GM23338 (cell line): ENCODE results near the gene ARHGAP42. TPM values are rescaled to one million over a fixed set of nuclear protein-coding genes. Genes with fewer than 3 reads are reported as not detected.

Experiments used
- ATAC-seq: fragments of 200-7000 bp; cut with Tn5 transposase; 3 replicates; pipeline ENCODE4 v1.9.1; 2020
- DNase-seq: peaks from one replicate; pipeline ENCODE4 v3.0.0-alpha.2; 2015; ENCODE audit warnings: low spot score
- H2AFZ ChIP-seq: fragments of 200-600 bp; sonication (generic); 2 replicates; pipeline ENCODE4 v1.8.0; 2016; ENCODE audit warnings: antibody characterized with exemption, mild to moderate bottlenecking, moderate library complexity
- H3F3A ChIP-seq: fragments of 200-600 bp; sonication (generic); replicated peaks from 2 replicates; pipeline ENCODE4 v1.8.0; 2017; ENCODE audit warnings: antibody characterized with exemption, mixed run types, low read depth
- H3K27ac ChIP-seq: fragments of 200-600 bp; sonication (generic); 2 replicates; pipeline ENCODE4 v1.6.1; 2016; ENCODE audit warnings: low read depth
- H3K27me3 ChIP-seq: fragments of 200-600 bp; sonication (generic); 2 replicates; pipeline ENCODE4 v1.8.0; 2016; ENCODE audit warnings: mild to moderate bottlenecking, mixed run types, moderate library complexity; ENCODE audit not compliant: insufficient read depth
- H3K36me3 ChIP-seq: fragments of 200-600 bp; sonication (generic); 2 replicates; pipeline ENCODE4 v1.8.0; 2016; ENCODE audit warnings: mild to moderate bottlenecking; ENCODE audit not compliant: insufficient read depth
- H3K4me1 ChIP-seq: fragments of 200-600 bp; sonication (generic); 2 replicates; pipeline ENCODE4 v1.8.0; 2016; ENCODE audit warnings: mild to moderate bottlenecking, moderate library complexity; ENCODE audit not compliant: insufficient read depth
- H3K4me2 ChIP-seq: fragments of 200-600 bp; sonication (generic); 2 replicates; pipeline ENCODE4 v1.7.1; 2017; ENCODE audit warnings: mixed run types
- H3K4me3 ChIP-seq: fragments of 200-600 bp; sonication (generic); 2 replicates; pipeline ENCODE4 v1.6.1; 2016; ENCODE audit warnings: mixed run types
- H3K79me2 ChIP-seq: fragments of 200-600 bp; sonication (generic); replicated peaks from 2 replicates; pipeline ENCODE4 v1.8.0; 2017; ENCODE audit warnings: mild to moderate bottlenecking; ENCODE audit not compliant: insufficient read depth
- H3K9me2 ChIP-seq: fragments of 200-600 bp; sonication (generic); 2 replicates; pipeline ENCODE4 v1.8.0; 2017; ENCODE audit not compliant: insufficient read depth
- H4K20me1 ChIP-seq: fragments of 200-600 bp; sonication (generic); replicated peaks from 2 replicates; pipeline ENCODE4 v1.8.0; 2017; ENCODE audit warnings: mild to moderate bottlenecking; ENCODE audit not compliant: insufficient read depth
- H3K27ac Mint-ChIP-seq: 2 replicates; pipeline ENCODE4 v1.8.0; 2020; ENCODE audit warnings: inconsistent platforms, mild to moderate bottlenecking, moderate library complexity, mixed read lengths
- H3K27me3 Mint-ChIP-seq: 3 replicates; pipeline ENCODE4 v1.8.0; 2022; ENCODE audit warnings: low read depth, mild to moderate bottlenecking, moderate library complexity, mixed read lengths, inconsistent platforms; ENCODE audit not compliant: insufficient read depth, poor library complexity
- H3K36me3 Mint-ChIP-seq: 3 replicates; pipeline ENCODE4 v1.8.0; 2021; ENCODE audit warnings: low read depth, mild to moderate bottlenecking, inconsistent platforms, moderate library complexity, mixed read lengths
- H3K4me1 Mint-ChIP-seq: 3 replicates; pipeline ENCODE4 v1.8.0; 2020; ENCODE audit warnings: mild to moderate bottlenecking, inconsistent platforms, mixed read lengths
- H3K4me3 Mint-ChIP-seq: 3 replicates; pipeline ENCODE4 v1.8.0; 2021; ENCODE audit warnings: moderate library complexity, mild to moderate bottlenecking, inconsistent platforms, mixed read lengths
- H3K9me3 Mint-ChIP-seq: 3 replicates; pipeline ENCODE4 v1.8.0; 2020; ENCODE audit warnings: moderate library complexity, mild to moderate bottlenecking, inconsistent platforms, mixed read lengths
- CREB1 ChIP-seq: fragments of 250-450 bp; sonication (Bioruptor Pico); IDR thresholded peaks from 2 replicates; pipeline ENCODE4 v1.5.0; 2020; ENCODE audit warnings: low read depth, mild to moderate bottlenecking, moderate library complexity
- EZH2 ChIP-seq: fragments of 200-600 bp; sonication (generic); IDR thresholded peaks from one replicate; pipeline ENCODE4 v1.8.0; 2017; ENCODE audit warnings: antibody characterized with exemption, mild to moderate bottlenecking, low read depth; ENCODE audit not compliant: unreplicated experiment
- EZH2phosphoT487 ChIP-seq: fragments of 200-600 bp; sonication (generic); IDR thresholded peaks from one replicate; pipeline ENCODE4 v1.8.1; 2018; ENCODE audit warnings: antibody characterized with exemption; ENCODE audit not compliant: unreplicated experiment
- JUNB ChIP-seq: IDR thresholded peaks from one replicate; pipeline ENCODE4 v1.6.1; 2016; ENCODE audit warnings: antibody characterized with exemption; ENCODE audit not compliant: unreplicated experiment
- NANOG ChIP-seq: IDR thresholded peaks from 2 replicates; pipeline ENCODE4 v1.6.1; 2016; ENCODE audit warnings: antibody characterized with exemption, borderline replicate concordance
- POLR2AphosphoS5 ChIP-seq: IDR thresholded peaks from 2 replicates; pipeline ENCODE4 v1.6.1; 2016; ENCODE audit warnings: antibody characterized with exemption, low read depth
- STAT1 ChIP-seq: IDR thresholded peaks from one replicate; pipeline ENCODE4 v1.6.1; 2016; ENCODE audit warnings: antibody characterized with exemption; ENCODE audit not compliant: unreplicated experiment
- ZNF114 ChIP-seq: fragments of 250-450 bp; sonication (Bioruptor Pico); IDR thresholded peaks from 2 replicates; pipeline ENCODE4 v1.5.0; 2020; ENCODE audit warnings: mild to moderate bottlenecking, moderate library complexity
- ZNF331 ChIP-seq: fragments of 250-450 bp; sonication (Bioruptor Pico); IDR thresholded peaks from 2 replicates; pipeline ENCODE4 v1.5.0; 2020; ENCODE audit warnings: low read depth, mild to moderate bottlenecking, moderate library complexity
- polyA plus RNA-seq: library from polyadenylated mRNA; unstranded; fragments of >200 nt; fragmentation: Nextera tagmentation; extraction: Ambion mirVana; gene quantifications from 2 replicates; pipeline ENCODE4 v1.2.1, GENCODE V29; 2016
- total RNA-seq: library from RNA; depleted of rRNA; stranded (reverse); fragments of >200 nt; shearing (Covaris generic); gene quantifications from 2 replicates; pipeline ENCODE4 v1.2.3, GENCODE V29; 2014
- TF ChIP-seq, protein P1 (sequence below): IDR thresholded peaks from 2 replicates; pipeline ENCODE4 v1.6.1; 2016; ENCODE audit warnings: antibody characterized with exemption
- TF ChIP-seq, protein P2 (sequence below): IDR thresholded peaks from one replicate; pipeline ENCODE4 v1.6.1; 2018; ENCODE audit warnings: antibody characterized with exemption; ENCODE audit not compliant: unreplicated experiment
- TF ChIP-seq, protein P3 (sequence below): fragments of 250-450 bp; sonication (Bioruptor Pico); IDR thresholded peaks from 2 replicates; pipeline ENCODE4 v1.5.0; 2020; ENCODE audit warnings: mild to moderate bottlenecking, moderate library complexity
- TF ChIP-seq, protein P4 (sequence below), 2 experiments: fragments of 200-600 bp in 1 of 2; sonication (generic) in 1 of 2; conservative IDR thresholded peaks; 2 replicates each; pipeline versions ENCODE4 v1.5.1 to v1.6.1; 2016 to 2017; ENCODE audit warnings: antibody characterized with exemption in 2 of 2, low read depth in 2 of 2, mild to moderate bottlenecking in 2 of 2, moderate library complexity in 1 of 2

The ARHGAP42 gene
- total and polyA plus RNA-seq, 2 experiments from 2014 or later = 23.7 to 35.7 TPM

DNA sequence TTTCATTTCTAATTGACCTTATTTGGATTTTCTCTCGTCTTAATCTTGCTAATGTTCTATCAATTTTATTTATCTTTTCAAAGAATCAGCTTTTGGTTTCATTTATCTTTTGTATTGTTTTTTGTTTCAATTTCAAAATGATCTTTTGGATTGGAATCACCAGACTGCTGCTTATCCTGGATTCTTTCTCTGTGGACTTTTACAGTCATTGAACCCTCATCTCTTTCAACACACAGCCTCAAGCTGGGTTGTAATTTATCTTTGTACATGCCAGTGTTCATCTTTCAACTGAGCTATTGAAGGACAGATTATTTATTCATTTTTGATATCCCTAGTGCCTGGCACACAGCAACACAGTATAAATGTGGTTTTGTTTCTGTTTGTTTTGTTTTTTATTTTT is 195.9 kb downstream of the ARHGAP42 start:
- H3K4me3 ChIP-seq = no peak overlapping the region
- ATAC-seq = no peak
- no peaks in the 10 kb centered on the region for H3F3A ChIP-seq
- H2AFZ ChIP-seq = no peak overlapping the region
- H3K36me3 ChIP-seq = no peaks in the 10 kb centered on the region
- no peaks in the 10 kb centered on the region for H3K27me3 ChIP-seq
- Mint-ChIP-seq H3K9me3 (peaks cover 14% of the 10 kb centered on the region), H3K27me3 (no peaks in the 10 kb centered on the region), H3K27ac (no peak overlapping the region), H3K36me3 (peaks cover 12% of the 10 kb centered on the region), H3K4me1 (no peaks in the 10 kb centered on the region; the same call in 2 of the 3 replicates), H3K4me3 (no peak overlapping the region)
- no peak overlapping the region for H3K4me2 ChIP-seq
- H4K20me1 ChIP-seq = no peaks in the 10 kb centered on the region; the same call in 1 of the 2 replicates
- peaks cover 6% of the 10 kb centered on the region; the same call in 1 of the 2 replicates for H3K79me2 ChIP-seq
- no peaks in the 10 kb centered on the region for H3K4me1 ChIP-seq
- DNase-seq = no peak
- H3K27ac ChIP-seq = no peak overlapping the region
- TF ChIP-seq, protein P1, sequence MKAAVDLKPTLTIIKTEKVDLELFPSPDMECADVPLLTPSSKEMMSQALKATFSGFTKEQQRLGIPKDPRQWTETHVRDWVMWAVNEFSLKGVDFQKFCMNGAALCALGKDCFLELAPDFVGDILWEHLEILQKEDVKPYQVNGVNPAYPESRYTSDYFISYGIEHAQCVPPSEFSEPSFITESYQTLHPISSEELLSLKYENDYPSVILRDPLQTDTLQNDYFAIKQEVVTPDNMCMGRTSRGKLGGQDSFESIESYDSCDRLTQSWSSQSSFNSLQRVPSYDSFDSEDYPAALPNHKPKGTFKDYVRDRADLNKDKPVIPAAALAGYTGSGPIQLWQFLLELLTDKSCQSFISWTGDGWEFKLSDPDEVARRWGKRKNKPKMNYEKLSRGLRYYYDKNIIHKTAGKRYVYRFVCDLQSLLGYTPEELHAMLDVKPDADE = no peak
- TF ChIP-seq POLR2AphosphoS5 = no peak
- TF ChIP-seq, protein P2, sequence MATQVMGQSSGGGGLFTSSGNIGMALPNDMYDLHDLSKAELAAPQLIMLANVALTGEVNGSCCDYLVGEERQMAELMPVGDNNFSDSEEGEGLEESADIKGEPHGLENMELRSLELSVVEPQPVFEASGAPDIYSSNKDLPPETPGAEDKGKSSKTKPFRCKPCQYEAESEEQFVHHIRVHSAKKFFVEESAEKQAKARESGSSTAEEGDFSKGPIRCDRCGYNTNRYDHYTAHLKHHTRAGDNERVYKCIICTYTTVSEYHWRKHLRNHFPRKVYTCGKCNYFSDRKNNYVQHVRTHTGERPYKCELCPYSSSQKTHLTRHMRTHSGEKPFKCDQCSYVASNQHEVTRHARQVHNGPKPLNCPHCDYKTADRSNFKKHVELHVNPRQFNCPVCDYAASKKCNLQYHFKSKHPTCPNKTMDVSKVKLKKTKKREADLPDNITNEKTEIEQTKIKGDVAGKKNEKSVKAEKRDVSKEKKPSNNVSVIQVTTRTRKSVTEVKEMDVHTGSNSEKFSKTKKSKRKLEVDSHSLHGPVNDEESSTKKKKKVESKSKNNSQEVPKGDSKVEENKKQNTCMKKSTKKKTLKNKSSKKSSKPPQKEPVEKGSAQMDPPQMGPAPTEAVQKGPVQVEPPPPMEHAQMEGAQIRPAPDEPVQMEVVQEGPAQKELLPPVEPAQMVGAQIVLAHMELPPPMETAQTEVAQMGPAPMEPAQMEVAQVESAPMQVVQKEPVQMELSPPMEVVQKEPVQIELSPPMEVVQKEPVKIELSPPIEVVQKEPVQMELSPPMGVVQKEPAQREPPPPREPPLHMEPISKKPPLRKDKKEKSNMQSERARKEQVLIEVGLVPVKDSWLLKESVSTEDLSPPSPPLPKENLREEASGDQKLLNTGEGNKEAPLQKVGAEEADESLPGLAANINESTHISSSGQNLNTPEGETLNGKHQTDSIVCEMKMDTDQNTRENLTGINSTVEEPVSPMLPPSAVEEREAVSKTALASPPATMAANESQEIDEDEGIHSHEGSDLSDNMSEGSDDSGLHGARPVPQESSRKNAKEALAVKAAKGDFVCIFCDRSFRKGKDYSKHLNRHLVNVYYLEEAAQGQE = no peak
- TF ChIP-seq ZNF331 = no peak
- TF ChIP-seq EZH2 = no peak
- TF ChIP-seq ZNF114 = no peak
- TF ChIP-seq, protein P3, sequence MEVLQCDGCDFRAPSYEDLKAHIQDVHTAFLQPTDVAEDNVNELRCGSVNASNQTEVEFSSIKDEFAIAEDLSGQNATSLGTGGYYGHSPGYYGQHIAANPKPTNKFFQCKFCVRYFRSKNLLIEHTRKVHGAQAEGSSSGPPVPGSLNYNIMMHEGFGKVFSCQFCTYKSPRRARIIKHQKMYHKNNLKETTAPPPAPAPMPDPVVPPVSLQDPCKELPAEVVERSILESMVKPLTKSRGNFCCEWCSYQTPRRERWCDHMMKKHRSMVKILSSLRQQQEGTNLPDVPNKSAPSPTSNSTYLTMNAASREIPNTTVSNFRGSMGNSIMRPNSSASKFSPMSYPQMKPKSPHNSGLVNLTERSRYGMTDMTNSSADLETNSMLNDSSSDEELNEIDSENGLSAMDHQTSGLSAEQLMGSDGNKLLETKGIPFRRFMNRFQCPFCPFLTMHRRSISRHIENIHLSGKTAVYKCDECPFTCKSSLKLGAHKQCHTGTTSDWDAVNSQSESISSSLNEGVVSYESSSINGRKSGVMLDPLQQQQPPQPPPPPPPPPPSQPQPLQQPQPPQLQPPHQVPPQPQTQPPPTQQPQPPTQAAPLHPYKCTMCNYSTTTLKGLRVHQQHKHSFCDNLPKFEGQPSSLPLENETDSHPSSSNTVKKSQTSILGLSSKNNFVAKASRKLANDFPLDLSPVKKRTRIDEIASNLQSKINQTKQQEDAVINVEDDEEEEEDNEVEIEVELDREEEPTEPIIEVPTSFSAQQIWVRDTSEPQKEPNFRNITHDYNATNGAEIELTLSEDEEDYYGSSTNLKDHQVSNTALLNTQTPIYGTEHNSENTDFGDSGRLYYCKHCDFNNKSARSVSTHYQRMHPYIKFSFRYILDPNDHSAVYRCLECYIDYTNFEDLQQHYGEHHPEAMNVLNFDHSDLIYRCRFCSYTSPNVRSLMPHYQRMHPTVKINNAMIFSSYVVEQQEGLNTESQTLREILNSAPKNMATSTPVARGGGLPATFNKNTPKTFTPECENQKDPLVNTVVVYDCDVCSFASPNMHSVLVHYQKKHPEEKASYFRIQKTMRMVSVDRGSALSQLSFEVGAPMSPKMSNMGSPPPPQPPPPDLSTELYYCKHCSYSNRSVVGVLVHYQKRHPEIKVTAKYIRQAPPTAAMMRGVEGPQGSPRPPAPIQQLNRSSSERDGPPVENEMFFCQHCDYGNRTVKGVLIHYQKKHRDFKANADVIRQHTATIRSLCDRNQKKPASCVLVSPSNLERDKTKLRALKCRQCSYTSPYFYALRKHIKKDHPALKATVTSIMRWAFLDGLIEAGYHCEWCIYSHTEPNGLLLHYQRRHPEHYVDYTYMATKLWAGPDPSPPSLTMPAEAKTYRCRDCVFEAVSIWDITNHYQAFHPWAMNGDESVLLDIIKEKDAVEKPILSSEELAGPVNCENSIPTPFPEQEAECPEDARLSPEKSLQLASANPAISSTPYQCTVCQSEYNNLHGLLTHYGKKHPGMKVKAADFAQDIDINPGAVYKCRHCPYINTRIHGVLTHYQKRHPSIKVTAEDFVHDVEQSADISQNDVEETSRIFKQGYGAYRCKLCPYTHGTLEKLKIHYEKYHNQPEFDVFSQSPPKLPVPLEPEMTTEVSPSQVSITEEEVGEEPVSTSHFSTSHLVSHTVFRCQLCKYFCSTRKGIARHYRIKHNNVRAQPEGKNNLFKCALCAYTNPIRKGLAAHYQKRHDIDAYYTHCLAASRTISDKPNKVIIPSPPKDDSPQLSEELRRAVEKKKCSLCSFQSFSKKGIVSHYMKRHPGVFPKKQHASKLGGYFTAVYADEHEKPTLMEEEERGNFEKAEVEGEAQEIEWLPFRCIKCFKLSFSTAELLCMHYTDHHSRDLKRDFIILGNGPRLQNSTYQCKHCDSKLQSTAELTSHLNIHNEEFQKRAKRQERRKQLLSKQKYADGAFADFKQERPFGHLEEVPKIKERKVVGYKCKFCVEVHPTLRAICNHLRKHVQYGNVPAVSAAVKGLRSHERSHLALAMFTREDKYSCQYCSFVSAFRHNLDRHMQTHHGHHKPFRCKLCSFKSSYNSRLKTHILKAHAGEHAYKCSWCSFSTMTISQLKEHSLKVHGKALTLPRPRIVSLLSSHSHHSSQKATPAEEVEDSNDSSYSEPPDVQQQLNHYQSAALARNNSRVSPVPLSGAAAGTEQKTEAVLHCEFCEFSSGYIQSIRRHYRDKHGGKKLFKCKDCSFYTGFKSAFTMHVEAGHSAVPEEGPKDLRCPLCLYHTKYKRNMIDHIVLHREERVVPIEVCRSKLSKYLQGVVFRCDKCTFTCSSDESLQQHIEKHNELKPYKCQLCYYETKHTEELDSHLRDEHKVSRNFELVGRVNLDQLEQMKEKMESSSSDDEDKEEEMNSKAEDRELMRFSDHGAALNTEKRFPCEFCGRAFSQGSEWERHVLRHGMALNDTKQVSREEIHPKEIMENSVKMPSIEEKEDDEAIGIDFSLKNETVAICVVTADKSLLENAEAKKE = no peak
- no peak for TF ChIP-seq NANOG
- TF ChIP-seq EZH2phosphoT487 = no peak
- no peak for TF ChIP-seq CREB1 (CRISPR knock-in tag)
- no peak for TF ChIP-seq JUNB
- no peak for TF ChIP-seq STAT1
- TF ChIP-seq, protein P4, sequence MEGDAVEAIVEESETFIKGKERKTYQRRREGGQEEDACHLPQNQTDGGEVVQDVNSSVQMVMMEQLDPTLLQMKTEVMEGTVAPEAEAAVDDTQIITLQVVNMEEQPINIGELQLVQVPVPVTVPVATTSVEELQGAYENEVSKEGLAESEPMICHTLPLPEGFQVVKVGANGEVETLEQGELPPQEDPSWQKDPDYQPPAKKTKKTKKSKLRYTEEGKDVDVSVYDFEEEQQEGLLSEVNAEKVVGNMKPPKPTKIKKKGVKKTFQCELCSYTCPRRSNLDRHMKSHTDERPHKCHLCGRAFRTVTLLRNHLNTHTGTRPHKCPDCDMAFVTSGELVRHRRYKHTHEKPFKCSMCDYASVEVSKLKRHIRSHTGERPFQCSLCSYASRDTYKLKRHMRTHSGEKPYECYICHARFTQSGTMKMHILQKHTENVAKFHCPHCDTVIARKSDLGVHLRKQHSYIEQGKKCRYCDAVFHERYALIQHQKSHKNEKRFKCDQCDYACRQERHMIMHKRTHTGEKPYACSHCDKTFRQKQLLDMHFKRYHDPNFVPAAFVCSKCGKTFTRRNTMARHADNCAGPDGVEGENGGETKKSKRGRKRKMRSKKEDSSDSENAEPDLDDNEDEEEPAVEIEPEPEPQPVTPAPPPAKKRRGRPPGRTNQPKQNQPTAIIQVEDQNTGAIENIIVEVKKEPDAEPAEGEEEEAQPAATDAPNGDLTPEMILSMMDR (conservative IDR thresholded peaks at IDR 0.05; ENCODE audit: low read depth in 2 of 2) = no peak
- H3K9me2 ChIP-seq = no peaks in the 10 kb centered on the region
